ENCODE measurements around the gene C5orf24. TPM values are rescaled to one million over a fixed set of nuclear protein-coding genes. Genes with fewer than 3 reads are reported as not detected.
"Not testable (repeated sequence)": the region's sequence is repeated elsewhere in the genome, so short reads cannot be mapped to it uniquely, and the experiment has no call there.

C5orf24 gene
- total and polyA plus RNA-seq, 10 of the 15 experiments (the other 5 are each of a cell fraction or from before 2014, with no cell fraction given), result 5.4 to 26.8 (median 15.6) TPM

DNA sequence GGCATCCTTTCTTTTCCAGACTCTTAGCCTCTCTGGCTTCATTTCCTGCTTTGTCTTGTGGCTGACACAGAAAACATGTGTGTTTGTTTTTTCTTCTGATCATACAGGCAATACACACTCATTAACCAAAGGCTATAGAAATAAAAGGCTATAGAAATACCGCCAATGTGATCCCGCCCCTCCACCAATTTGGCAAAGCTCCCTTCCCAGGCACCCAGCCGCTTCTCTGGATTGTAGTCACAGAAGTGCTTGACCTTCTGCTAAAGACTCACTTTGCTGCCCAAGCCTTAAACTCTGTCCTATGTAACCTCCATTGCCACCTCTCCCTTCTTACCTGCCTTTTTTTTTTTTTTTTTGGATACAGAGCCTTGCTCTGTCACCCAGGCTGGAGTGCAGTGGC, 33.7 kb downstream of the C5orf24 start:
- ChIA-PET RAD21 (ENCODE audit: unreplicated experiment) (no interaction called here), SMC1A (ENCODE audit: uncharacterized antibody, unreplicated experiment) (interaction anchor here (1.3 kb wide), 1 partner anchor 22 kb away, joined by 3 read pairs; no protein-coding TSS in a partner anchor), CTCF (interaction anchor here (1.2 kb wide), 1 partner anchor 140 kb away, joined by 3 read pairs; no protein-coding TSS in a partner anchor), POLR2A (interaction anchor here (0.7 kb wide), 1 partner anchor 34 kb away, joined by 3 read pairs; no protein-coding TSS in a partner anchor)
- peaks cover 39% of the 10 kb centered on the region for H3K79me2 ChIP-seq (ENCODE audit: control insufficient read depth, insufficient read depth, low read length)
- 100% methylated on average over 3 of the region's 3 CpGs for WGBS (ENCODE audit: insufficient coverage, insufficient replicate concordance, low lambda C conversion rate, missing lambda C conversion rate)
- no peak overlapping the region for H2AFZ ChIP-seq (ENCODE audit: control insufficient read depth, low read depth, low read length)
- no peaks in the 10 kb centered on the region for H3K27me3 ChIP-seq (replicated peaks in 1 of 2; ENCODE audit: control insufficient read depth in 2 of 2, insufficient read depth in 2 of 2, low read length in 1 of 2)
- H3K36me3 ChIP-seq (ENCODE audit: control insufficient read depth in 2 of 2, insufficient read depth in 2 of 2, low read length in 1 of 2), result no peaks in the 10 kb centered on the region
- DNase-seq (ENCODE audit: low read depth, low spot score), result no peak
- no peak for FAIRE-seq
- no TSS peak for BruUV-seq (replicated peaks)
- H3K9me3 ChIP-seq (replicated peaks; ENCODE audit: control insufficient read depth, insufficient read depth, low read length), result no peaks in the 10 kb centered on the region
- no peak overlapping the region for H3K27ac ChIP-seq (ENCODE audit: control insufficient read depth, insufficient read depth)
- in situ Hi-C loops (cut with MboI) (no loop called here), intact Hi-C loops (cut with micrococcal nuclease; ENCODE audit: unreplicated experiment) (no loop called here)
- H3K4me3 ChIP-seq, result no peak overlapping the region
- H4K20me1 ChIP-seq (ENCODE audit: control insufficient read depth, insufficient read depth), result no peaks in the 10 kb centered on the region
- no peak for TF ChIP-seq ASH2L (IDR thresholded peaks at IDR 0.05; ENCODE audit: borderline replicate concordance, low read depth)
- TF ChIP-seq, protein P1, sequence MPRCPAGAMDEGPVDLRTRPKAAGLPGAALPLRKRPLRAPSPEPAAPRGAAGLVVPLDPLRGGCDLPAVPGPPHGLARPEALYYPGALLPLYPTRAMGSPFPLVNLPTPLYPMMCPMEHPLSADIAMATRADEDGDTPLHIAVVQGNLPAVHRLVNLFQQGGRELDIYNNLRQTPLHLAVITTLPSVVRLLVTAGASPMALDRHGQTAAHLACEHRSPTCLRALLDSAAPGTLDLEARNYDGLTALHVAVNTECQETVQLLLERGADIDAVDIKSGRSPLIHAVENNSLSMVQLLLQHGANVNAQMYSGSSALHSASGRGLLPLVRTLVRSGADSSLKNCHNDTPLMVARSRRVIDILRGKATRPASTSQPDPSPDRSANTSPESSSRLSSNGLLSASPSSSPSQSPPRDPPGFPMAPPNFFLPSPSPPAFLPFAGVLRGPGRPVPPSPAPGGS (IDR thresholded peaks at IDR 0.05; ENCODE audit: borderline replicate concordance, insufficient read depth, low read depth, low read length, poor library complexity, severe bottlenecking), result no peak
- TF ChIP-seq NRF1 (conservative IDR thresholded peaks at IDR 0.05; ENCODE audit: low read depth, low read length), result no peak
- TF ChIP-seq, protein P2, sequence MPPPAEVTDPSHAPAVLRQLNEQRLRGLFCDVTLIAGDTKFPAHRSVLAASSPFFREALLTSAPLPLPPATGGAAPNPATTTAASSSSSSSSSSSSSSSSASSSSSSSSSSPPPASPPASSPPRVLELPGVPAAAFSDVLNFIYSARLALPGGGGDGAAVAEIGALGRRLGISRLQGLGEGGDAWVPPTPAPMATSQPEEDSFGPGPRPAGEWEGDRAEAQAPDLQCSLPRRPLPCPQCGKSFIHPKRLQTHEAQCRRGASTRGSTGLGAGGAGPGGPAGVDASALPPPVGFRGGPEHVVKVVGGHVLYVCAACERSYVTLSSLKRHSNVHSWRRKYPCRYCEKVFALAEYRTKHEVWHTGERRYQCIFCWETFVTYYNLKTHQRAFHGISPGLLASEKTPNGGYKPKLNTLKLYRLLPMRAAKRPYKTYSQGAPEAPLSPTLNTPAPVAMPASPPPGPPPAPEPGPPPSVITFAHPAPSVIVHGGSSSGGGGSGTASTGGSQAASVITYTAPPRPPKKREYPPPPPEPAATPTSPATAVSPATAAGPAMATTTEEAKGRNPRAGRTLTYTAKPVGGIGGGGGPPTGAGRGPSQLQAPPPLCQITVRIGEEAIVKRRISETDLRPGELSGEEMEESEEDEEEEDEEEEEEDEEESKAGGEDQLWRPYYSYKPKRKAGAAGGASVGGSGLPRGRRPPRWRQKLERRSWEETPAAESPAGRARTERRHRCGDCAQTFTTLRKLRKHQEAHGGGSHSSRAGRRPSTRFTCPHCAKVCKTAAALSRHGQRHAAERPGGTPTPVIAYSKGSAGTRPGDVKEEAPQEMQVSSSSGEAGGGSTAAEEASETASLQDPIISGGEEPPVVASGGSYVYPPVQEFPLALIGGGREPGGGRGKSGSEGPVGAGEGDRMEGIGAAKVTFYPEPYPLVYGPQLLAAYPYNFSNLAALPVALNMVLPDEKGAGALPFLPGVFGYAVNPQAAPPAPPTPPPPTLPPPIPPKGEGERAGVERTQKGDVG (CRISPR knock-in tag; IDR thresholded peaks at IDR 0.05), result no peak
- TF ChIP-seq KLF5 (IDR thresholded peaks at IDR 0.05; ENCODE audit: partially characterized antibody), result no peak
- no peak for TF ChIP-seq HDAC2 (IDR thresholded peaks at IDR 0.05)
- TF ChIP-seq NFXL1 (IDR thresholded peaks at IDR 0.05; ENCODE audit: borderline replicate concordance), result no peak
- no peak for TF ChIP-seq STAT3 (IDR thresholded peaks at IDR 0.05; ENCODE audit: low read depth, low read length)
- TF ChIP-seq ZNF207 (IDR thresholded peaks at IDR 0.05; ENCODE audit: borderline replicate concordance), result no peak
- peak overlapping the region; percentile 22; the same call in 1 of the 2 replicates for H3K4me2 ChIP-seq (ENCODE audit: control insufficient read depth, insufficient read depth)
- no peak overlapping the region for H3K9ac ChIP-seq (ENCODE audit: control insufficient read depth, insufficient read depth, low read length)
- ATAC-seq, result no peak
- H3K4me1 ChIP-seq (ENCODE audit: control insufficient read depth, insufficient read depth, low read length), result peaks cover 13% of the 10 kb centered on the region

DNA sequence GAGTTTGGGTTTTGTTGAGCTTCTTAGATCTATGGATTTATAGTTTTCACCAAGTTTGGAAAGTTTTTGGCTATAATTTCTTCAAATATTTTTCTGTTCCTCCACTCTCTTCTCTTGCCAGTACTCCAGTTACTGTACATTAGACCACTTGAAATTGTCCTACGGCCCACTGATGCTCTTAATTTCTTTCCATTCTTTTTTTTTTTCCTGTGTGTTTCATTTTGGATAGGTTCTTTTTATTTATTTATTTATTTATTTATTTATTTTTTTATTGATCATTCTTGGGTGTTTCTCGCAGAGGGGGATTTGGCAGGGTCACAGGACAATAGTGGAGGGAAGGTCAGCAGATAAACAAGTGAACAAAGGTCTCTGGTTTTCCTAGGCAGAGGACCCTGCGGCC, 35.2 kb downstream of the C5orf24 start:
- FAIRE-seq; H3K9me3 ChIP-seq (replicated peaks; ENCODE audit: control insufficient read depth, insufficient read depth, low read length); RAD21 ChIA-PET (ENCODE audit: unreplicated experiment); H3K27me3 ChIP-seq (replicated peaks in 1 of 2; ENCODE audit: control insufficient read depth in 2 of 2, insufficient read depth in 2 of 2, low read length in 1 of 2); H3K27ac ChIP-seq (ENCODE audit: control insufficient read depth, insufficient read depth); H3K4me2 ChIP-seq (ENCODE audit: control insufficient read depth, insufficient read depth); H2AFZ ChIP-seq (ENCODE audit: control insufficient read depth, low read depth, low read length); H3K36me3 ChIP-seq (ENCODE audit: control insufficient read depth in 2 of 2, insufficient read depth in 2 of 2, low read length in 1 of 2); DNase-seq (ENCODE audit: low read depth, low spot score); BruUV-seq (replicated peaks); in situ Hi-C loops (cut with MboI); H3K4me3 ChIP-seq; H4K20me1 ChIP-seq (ENCODE audit: control insufficient read depth, insufficient read depth); H3K9ac ChIP-seq (ENCODE audit: control insufficient read depth, insufficient read depth, low read length); intact Hi-C loops (cut with micrococcal nuclease; ENCODE audit: unreplicated experiment); SMC1A ChIA-PET (ENCODE audit: uncharacterized antibody, unreplicated experiment); ATAC-seq: not testable (repeated sequence)
- Histone ChIP-seq H3K79me2 (ENCODE audit: control insufficient read depth, insufficient read depth, low read length) (peaks cover 28% of the 10 kb centered on the region), H3K4me1 (ENCODE audit: control insufficient read depth, insufficient read depth, low read length) (peaks cover 13% of the 10 kb centered on the region)
- WGBS (ENCODE audit: insufficient coverage, insufficient replicate concordance, low lambda C conversion rate, missing lambda C conversion rate), result 100% methylated on average over 1 of the region's 3 CpGs
- CTCF ChIA-PET, result interaction anchor here (0.9 kb wide), 1 partner anchor 24 kb away, joined by 3 read pairs; the partner anchor contains the start of gene PCBD2
- POLR2A ChIA-PET, result interaction anchor here (0.7 kb wide), 2 partner anchors 116 to 1151 kb away, joined by 3 to 4 read pairs; no protein-coding TSS in a partner anchor

All from GM12878 (cell line).